ENCODE measurements around the gene CYP4X1. TPM values are rescaled to one million over a fixed set of nuclear protein-coding genes. Genes with fewer than 3 reads are reported as not detected.
"Not testable (repeated sequence)": the region's sequence is repeated elsewhere in the genome, so short reads cannot be mapped to it uniquely, and the experiment has no call there.

The CYP4X1 gene
- total RNA-seq, 1 donor from 2014 or later = 2.4 TPM

GRCh38 chr1:47069080-47069479 is 45.6 kb downstream of the CYP4X1 start:
- ATAC-seq; DNase-seq (ENCODE audit: low spot score): not testable (repeated sequence)

DNA sequence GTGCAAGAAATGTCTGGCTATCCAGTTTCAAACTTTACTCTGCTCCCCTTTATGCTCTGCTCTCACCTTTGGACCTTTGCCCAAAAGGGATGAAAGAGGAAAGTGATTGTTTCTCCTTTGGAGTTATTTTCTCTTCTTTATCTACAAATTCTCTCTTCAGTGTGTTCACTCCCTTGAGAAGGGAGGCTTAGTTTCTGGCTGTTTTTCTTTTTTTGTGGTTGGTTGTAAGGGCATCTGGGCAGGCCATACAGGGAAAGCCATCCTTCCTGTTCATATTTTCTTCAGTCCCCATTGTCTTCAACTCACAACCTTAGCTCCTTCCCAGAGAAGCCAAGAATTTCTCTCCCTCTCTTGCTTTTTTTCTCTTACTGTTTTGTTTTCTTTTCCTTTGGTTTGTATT is 46.0 kb downstream of the CYP4X1 start:
- not testable (repeated sequence) for DNase-seq (ENCODE audit: low spot score); ATAC-seq

GRCh38 chr1:47089356-47089755 is 65.9 kb downstream of the CYP4X1 start:
- DNase-seq (ENCODE audit: low spot score) = not testable (repeated sequence)

GRCh38 chr1:47091476-47091875 is 68.0 kb downstream of the CYP4X1 start:
- DNase-seq (ENCODE audit: low spot score); ATAC-seq: not testable (repeated sequence)

More at GRCh38 chr1:47089356-47089755, 65.9 kb downstream of the CYP4X1 start:
- ATAC-seq = peak; percentile 83

Other genes with a start within 250 kb of the CYP4X1 start
- 0.33 TPM for gene CYP4B1, start 224.6 kb upstream of the CYP4X1 start, total RNA-seq
- gene CYP4A11, start 82.2 kb upstream of the CYP4X1 start, total RNA-seq = 501 TPM
- 0.55 TPM for gene CYP4Z1, start 43.6 kb downstream of the CYP4X1 start, total RNA-seq
- gene CYP4A22, start 113.8 kb downstream of the CYP4X1 start, total RNA-seq = 69.9 TPM
- gene PDZK1IP1, start 166.4 kb downstream of the CYP4X1 start, total RNA-seq = 1.3 TPM
- 1.9 TPM for gene TAL1, start 208.6 kb downstream of the CYP4X1 start, total RNA-seq

Measured in left lobe of liver (tissue), 2 donors.